GM12872 (cell line): ENCODE measurements around the gene EEF1AKMT4.

Experiments
- TF ChIP-seq, protein P1 (sequence below): IDR thresholded peaks from 3 replicates; pipeline ENCODE4 v1.5.1; 2011; ENCODE audit warnings: low read depth, mild to moderate bottlenecking, low read length, moderate library complexity; ENCODE audit not compliant: insufficient read depth

Gene EEF1AKMT4

DNA sequence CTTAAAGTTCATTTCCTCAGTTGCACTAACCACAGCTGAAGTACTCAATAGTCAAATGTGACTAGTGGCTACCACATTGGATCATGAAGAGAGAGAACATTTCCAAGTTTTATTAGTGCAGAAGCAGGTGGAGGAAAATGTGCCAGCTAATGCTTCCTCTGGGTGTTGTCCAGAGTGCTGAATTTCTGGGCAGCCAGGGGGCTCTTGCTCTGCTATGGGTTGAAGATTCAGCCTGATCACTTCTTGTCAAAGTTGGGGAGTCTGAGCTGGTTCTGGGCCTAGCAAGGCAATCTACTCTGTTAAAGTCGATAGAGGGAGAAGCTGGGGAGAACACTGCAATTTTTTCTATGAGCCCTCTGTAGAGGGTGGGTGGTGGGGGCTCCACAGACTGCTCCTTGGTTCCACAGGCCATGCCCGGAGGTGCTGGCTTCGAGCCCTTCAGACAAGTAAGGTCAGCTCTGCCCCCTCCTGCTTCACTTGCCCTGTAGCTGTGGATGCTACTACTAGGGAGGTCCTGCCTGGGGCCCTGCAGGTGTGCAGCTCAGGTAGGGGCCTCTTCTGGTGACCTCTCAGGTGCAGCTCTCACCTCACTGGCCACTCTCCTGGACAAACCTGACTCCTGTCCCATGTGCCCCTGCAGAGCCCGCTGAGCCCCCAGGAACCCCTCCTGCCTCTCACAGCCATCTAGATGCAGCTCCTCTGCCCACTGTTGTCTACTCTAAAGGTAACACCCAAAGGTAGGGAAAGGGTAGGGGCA is 8.9 kb upstream of the EEF1AKMT4 start:
- TF ChIP-seq, protein P1, sequence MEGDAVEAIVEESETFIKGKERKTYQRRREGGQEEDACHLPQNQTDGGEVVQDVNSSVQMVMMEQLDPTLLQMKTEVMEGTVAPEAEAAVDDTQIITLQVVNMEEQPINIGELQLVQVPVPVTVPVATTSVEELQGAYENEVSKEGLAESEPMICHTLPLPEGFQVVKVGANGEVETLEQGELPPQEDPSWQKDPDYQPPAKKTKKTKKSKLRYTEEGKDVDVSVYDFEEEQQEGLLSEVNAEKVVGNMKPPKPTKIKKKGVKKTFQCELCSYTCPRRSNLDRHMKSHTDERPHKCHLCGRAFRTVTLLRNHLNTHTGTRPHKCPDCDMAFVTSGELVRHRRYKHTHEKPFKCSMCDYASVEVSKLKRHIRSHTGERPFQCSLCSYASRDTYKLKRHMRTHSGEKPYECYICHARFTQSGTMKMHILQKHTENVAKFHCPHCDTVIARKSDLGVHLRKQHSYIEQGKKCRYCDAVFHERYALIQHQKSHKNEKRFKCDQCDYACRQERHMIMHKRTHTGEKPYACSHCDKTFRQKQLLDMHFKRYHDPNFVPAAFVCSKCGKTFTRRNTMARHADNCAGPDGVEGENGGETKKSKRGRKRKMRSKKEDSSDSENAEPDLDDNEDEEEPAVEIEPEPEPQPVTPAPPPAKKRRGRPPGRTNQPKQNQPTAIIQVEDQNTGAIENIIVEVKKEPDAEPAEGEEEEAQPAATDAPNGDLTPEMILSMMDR: no peak

DNA sequence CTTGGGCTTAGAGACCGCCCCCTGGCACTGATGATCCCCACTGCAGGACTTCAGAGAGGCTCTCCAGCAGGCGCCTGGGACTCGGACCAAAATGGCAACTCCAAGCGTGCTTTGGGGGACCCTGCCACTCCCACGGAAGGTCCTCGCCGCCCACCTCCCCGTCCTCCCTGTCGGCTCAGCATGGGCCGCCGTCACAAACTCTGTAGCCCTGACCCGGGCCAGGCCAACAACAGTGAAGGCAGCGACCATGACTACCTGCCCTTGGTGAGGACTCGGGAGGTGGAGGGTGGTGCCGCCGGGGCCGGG is 8.4 kb upstream of the EEF1AKMT4 start:
- TF ChIP-seq, protein P1: no peak

DNA sequence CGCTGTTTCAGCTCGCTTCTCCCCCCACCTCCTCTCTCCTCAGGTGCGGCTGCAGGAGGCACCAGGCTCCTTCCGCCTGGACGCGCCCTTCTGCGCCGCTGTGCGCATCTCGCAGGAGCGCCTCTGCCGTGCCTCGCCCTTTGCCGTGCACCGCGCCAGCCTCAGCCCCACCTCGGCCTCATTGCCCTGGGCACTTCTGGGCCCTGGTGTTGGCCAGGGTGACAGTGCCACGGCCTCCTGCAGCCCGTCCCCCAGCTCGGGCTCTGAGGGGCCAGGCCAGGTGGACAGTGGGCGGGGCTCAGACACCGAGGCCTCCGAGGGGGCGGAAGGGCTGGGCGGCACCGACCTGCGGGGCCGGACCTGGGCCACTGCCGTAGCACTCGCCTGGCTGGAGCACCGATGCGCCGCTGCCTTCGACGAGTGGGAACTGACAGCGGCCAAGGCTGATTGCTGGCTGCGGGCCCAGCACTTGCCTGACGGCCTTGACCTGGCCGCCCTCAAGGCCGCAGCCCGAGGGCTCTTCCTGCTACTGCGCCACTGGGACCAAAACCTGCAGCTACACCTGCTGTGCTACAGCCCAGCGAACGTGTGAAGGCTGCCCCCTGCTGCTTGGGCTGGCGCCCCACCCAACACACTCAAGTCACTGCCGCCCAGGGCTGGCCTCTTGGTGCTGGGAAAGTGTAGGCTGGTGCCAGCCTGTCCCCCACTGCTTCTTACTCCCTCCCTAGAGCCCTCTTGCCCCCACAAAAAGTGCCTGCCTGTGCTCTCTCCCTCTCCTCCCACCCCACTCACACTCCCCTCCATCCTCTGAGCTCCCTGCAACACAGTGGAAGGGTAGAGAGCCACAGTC is 7.8 kb upstream of the EEF1AKMT4 start:
- TF ChIP-seq, protein P1: peak; percentile 50

DNA sequence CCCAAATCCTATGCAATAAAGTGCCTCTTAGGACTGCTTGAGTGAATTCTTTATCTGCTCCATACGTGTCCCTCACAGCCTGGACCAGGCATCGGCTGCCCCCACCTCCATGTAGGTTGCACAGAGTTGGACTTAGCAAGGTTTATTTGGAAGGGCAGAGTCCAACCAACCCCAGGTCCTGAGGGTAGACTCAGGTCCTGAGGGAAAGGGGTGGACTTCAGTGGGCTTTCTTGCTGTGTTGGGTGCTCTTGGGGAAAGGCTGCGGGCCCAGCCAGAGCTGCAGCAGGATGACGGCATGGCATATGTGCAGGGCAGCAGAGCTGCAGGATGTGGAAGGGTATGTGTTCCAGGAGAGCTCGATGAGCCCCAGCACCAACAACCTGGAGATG is 7.2 kb upstream of the EEF1AKMT4 start:
- TF ChIP-seq, protein P1: no peak

DNA sequence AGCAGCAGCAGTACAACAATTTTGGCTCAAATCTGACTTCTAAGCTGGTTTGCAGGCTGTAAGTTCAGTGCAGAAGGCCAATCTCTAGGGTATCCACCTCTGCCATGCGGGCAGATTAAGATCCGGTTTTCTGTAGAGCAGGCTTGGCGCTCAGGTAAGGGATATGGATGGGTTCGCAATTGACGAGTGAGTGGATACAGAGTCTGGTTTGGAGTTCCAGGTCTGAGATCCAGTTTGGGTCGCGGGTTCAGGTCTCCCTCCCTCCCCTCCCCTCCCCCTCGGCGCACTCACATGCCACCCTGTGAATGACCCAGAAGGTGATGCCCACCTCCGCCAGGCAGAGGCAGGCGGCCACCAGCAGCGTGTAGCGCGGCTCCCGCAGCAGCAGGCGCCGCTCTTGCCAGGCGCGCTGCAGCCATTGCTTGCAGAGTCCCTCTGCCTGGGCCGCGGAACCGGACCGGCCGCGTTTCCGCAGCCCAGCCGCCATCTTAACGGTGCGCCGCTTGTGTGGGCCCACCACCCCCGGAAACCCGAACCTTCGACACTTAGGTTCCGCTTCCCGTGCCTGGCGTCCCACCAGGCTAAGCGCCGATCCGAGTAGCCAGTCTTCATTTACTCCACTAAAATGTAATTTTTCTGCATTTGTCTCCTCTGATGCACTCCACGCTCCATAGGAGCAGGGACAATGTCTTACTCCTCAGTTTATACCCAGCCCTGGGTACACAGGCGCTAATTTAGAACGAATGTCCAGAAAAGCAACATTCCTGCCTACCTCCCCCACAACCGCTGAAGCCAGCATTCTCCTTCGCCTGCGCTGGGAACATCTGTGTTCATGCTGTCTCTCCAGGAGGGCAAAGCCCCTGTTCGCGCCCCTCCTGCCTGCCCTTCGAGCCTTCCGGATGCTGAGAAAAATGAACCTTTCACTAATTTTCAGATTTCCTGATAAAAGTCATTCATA is 739 bp upstream of the EEF1AKMT4 start, which contains the start of gene ALG3:
Gene ALG3, minus strand, starts transcription at position 509 of the 958 bp plus-strand sequence. Its CDS starts 22 bp downstream, at position 487.
- TF ChIP-seq, protein P1: no peak

DNA sequence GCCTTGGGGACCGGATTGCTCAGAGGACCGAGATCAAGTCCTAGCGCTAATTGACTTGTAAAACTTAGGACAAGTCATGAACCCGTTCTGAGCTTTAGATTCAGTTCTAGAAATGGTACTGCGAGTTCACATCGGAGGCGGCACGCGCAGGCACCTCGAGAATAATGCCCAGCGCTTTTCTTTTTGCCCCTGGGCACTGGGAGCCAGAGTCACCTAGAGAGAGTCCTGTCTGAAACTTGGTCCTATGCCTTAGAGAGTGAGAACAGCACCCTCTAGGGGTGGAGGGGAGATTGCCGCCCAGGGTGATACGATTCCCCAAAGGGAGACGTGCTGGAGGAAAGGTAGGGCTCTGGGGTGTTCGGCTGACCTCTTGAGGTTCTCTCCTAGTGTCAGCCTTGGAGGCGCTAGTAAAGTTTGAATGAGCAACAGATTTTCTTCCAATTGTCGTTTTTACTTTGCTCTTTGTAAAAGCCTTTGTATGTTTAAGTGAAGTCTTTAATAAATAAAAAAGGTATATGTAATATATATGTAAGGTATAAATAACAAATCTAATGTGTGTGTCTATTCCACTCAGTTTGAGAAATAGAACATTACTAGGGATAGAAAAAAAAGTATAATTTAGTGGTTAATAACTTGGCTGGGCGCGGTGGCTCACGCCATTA is 826 bp downstream of the EEF1AKMT4 start:
- TF ChIP-seq, protein P1: peak; percentile 97
